ENCODE measurements around the gene MFSD11. TPM values are rescaled to one million over a fixed set of nuclear protein-coding genes. Genes with fewer than 3 reads are reported as not detected.
A peak's percentile ranks its signal among the peaks of the same experiment; 100 is the strongest.
"Not testable (repeated sequence)": the region's sequence is repeated elsewhere in the genome, so short reads cannot be mapped to it uniquely, and the experiment has no call there.

MFSD11 gene
- total RNA-seq, 1 experiment from 2014 or later, result 41.1 TPM

DNA sequence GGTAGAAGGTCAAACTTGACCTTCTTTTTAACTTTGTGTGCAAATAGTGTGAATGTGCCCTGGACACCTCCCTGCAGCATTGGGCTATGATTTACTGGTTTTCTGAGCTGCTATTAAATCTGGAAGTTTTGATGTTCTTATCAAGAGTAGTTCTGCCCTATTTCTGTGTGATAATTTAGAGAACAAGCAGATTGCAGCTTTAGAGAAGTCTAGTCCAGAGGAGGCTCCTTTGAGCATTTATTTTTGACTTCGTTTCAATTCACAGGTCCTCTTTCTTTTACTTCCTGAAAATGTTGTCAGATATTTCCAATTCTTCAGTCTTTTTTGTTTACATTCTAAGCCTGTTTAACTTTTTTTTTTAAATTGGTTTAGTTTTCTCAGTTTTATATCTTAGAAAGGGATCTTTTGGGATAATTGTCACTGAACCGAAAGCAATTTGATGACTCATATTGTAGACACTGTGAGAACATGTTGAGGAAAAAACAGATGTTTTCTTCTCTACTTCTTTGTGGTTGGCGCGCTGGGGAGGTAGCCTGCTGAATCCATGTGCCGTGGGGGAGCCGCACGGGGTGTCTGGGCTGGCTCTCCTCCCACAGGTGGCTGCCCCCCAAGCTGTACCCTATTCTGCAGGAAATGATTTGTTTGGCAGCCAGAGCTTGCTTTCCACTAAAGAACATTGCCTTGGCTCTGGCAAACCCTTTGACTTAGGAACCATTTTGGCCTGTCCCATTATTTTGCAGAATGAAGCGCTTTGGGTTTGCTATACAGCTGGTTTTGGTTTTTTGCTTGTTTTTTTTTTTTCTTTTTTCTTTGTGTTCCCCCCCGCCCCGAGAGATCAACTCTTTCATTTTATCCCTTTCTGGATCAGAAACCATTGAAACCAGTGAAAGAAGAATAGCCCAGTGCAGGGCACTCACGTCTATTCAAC, 53.4 kb downstream of the MFSD11 start:
- no peak for DNase-seq (ENCODE audit: extremely low read depth, low read depth)

DNA sequence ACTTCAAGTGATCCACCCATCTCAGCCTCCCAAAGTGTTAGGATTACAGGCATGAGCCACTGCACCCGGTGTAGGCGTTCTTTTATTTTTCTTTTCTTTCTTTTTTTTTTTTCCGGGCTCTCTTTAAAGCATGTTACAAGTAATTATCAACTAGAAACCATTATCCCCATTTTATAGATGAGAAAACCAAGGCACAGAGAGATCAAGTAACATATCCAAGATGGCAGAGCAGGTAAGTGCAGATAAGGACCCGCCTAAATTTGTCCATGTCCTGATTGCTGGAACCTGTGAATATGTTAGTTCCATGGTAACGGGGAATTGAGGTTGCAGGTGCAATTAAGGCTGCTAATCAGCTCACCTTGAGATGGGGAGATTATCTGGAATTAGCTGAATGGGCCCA, 54.4 kb downstream of the MFSD11 start:
- DNase-seq (ENCODE audit: extremely low read depth, low read depth), result no peak

GRCh38 chr17:76793775-76794174, 55.9 kb downstream of the MFSD11 start:
- DNase-seq (ENCODE audit: extremely low read depth, low read depth), result peak; percentile 44

GRCh38 chr17:76796081-76796480, 58.2 kb downstream of the MFSD11 start:
- DNase-seq (ENCODE audit: extremely low read depth, low read depth), result no peak

DNA sequence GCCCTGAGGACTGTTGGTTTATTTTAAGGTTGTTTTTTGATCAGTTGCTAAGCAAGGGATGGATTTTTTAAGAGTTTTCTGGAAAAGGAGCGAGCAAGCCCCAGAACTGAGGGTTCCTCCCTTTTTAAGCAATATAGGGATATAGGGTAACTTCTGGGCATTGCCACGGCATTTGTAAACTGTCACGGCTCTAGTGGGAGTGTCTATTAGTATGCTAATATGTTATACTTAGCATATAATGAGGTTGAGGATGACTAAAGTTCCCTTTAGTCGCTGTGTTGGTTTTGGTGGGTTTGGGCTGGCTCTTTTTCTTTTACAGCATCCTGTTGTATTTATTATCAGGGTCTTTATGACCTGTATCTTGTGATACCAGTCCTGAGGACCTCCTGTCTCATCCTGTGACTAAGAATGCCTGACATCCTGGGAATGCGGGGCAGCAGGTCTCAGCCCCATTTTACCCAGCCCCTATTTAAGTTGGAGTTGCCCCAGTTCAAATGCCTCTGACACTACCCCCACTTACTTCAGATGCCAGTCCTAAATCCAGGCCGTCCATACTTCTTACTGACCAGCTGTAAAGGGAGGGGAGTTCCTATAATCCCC, 59.4 kb downstream of the MFSD11 start:
- no peak for DNase-seq (ENCODE audit: extremely low read depth, low read depth)

DNA sequence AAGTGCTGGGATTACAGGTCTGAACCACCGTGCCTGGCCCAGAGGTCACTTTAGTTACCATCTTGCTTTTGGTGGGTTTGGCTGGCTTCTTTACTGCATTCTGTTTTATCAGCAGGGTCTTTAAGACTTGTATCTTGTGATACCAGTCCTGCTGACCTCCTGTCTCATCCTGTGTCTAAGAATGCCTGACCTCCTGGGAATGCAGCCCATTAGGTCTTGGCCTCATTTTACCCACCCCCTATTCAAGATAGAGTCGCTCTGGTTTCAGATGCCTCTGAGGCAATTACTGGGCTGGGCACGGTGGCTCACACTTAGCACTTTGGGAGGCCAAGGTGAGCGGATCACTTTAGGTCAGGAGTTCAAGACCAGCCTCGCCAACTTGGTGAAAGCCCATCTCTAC, 63.8 kb downstream of the MFSD11 start:
- DNase-seq (ENCODE audit: extremely low read depth, low read depth), result no peak

DNA sequence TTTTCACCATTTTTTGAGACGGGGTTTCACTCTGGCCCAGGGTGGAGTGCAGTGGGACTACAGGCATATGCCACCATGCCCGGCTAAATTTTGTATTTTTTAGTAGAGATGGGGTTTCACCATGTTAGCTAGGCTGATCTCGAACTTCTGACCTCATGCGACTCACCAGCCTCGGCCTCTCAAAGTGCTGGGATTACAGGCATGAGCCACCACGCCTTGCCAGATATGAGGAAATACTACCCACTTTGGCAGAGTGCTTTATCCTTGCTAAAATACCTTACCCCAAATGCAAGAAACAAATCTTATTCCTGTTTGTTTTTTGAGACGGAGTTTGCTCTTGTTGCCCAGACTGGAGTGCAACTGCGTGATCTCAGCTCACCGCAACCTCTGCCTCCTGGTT, 67.4 kb downstream of the MFSD11 start:
- DNase-seq (ENCODE audit: extremely low read depth, low read depth), result no peak

DNA sequence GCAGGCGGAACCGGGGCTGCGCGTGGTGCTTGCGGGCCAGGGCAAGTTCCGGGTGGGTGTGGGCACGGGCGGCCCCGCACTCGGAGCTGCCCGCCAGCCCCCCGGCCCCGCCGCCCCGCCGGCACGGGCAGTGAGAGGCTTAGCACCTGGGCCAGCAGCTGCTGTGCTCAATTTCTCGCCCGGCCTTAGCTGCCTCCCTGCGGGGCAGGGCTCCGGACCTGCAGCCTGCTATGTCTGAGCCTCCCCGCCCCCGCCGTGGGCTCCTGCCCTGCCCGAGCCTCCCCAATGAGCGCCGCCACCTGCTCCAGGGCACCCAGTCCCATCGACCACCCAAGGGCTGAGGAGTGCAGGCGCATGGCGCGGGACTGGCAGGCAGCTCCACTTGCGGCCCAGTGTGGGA, 68.2 kb downstream of the MFSD11 start:
- DNase-seq (ENCODE audit: extremely low read depth, low read depth), result not testable (repeated sequence)

DNA sequence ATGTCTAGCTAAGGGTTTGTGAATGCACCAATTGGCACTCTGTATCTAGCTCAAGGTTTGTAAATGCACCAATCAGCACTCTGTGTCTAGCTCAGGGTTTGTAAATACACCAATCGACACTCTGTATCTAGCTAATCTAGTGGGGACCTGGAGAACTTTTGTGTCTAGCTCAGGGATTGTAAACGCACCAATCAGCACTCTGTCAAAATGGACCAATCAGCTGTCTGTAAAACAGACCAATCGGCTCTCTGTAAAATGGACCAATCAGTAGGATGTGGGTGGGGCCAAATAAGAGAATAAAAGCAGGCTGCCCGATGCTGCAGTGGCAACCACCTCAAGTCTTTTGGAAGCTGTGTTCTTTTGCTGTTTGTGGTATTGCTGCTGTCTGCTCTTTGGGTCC, 68.8 kb downstream of the MFSD11 start:
- DNase-seq (ENCODE audit: extremely low read depth, low read depth), result not testable (repeated sequence)

GRCh38 chr17:76808326-76808725, 70.4 kb downstream of the MFSD11 start:
- DNase-seq (ENCODE audit: extremely low read depth, low read depth), result no peak

DNA sequence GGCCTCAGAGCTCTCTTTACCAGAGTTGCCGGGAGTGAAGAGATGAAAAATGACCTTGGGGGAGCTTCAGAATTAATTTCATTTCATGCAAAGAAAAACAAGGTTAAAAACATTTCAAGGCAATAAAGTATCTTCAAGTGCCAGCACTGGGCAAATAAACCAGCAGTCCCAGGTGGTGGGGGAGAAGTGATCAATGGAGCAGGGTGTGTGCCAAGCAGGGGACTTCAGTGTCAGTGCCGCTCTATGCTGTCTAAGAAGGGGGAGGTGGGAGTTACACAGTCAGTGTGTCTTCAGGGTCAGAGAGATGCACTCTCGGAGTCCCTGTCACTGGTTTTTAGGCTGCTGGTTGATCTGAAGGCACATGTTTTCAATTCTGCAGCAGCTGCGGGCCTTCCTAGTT, 73.0 kb downstream of the MFSD11 start:
- no peak for DNase-seq (ENCODE audit: extremely low read depth, low read depth)

DNA sequence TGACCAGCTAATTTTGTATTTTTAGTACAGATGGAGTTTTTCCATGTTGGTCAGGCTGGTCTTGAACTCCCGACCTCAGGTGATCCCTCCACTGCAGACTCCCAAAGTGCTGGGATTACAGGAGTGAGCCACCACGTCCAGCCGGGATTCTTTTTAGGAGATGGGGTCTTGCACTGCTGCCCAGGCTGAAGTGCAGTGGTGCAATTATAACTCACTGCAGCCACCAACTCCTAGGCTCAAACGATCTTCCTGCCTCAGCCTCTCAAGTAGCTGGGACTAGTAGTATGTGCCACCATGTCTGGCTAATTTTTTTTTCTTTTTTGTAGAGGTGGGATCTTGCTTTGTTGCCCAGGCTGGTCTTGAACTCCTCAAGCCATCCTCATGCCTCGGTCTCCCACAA, 73.9 kb downstream of the MFSD11 start:
- no peak for DNase-seq (ENCODE audit: extremely low read depth, low read depth)

- no peak for DNase-seq (ENCODE audit: extremely low read depth, low read depth)
Measured at GRCh38 chr17:76812263-76812662, 74.3 kb downstream of the MFSD11 start.

GRCh38 chr17:76812968-76813367, 75.0 kb downstream of the MFSD11 start:
- DNase-seq (ENCODE audit: extremely low read depth, low read depth), result no peak

- not testable (repeated sequence) for DNase-seq (ENCODE audit: extremely low read depth, low read depth)
Measured at GRCh38 chr17:76815907-76816589, 78.1 kb downstream of the MFSD11 start.

- DNase-seq (ENCODE audit: extremely low read depth, low read depth), result peak; percentile 24
Measured at GRCh38 chr17:76816590-76817135, 78.7 kb downstream of the MFSD11 start.

- DNase-seq (ENCODE audit: extremely low read depth, low read depth), result no peak
Measured at GRCh38 chr17:76820039-76820438, 82.1 kb downstream of the MFSD11 start.

- DNase-seq (ENCODE audit: extremely low read depth, low read depth), result no peak
Measured at GRCh38 chr17:76820561-76820960, 82.6 kb downstream of the MFSD11 start.

GRCh38 chr17:76822184-76822778, 84.4 kb downstream of the MFSD11 start:
- no peak for DNase-seq (ENCODE audit: extremely low read depth, low read depth)

DNA sequence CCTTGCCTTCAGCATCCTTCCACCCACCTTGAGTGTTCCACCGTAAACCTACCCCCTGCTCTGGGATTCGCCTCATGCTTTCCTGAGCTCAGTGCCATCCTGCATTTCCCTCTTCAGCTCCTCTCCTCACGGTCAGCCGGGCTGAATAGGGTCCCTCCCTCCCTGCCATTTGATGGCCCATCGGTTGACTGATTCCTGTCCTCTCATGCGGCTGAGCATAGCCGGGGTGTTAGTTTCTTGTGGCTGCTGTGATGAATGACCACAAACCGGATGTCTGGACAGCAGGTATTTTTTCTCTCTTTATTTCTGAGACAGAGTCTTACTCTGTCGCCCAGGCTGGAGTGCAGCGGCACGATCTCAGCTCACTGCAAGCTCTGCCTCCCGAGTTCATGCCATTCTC, 86.2 kb downstream of the MFSD11 start:
- DNase-seq (ENCODE audit: extremely low read depth, low read depth), result no peak

Data from NCI-H460 (cell line).